ENCODE measurements around the gene SLC18A3. TPM values are rescaled to one million over a fixed set of nuclear protein-coding genes. Genes with fewer than 3 reads are reported as not detected.

SLC18A3 gene
- total RNA-seq, 1 donor from 2014 or later: not detected

DNA sequence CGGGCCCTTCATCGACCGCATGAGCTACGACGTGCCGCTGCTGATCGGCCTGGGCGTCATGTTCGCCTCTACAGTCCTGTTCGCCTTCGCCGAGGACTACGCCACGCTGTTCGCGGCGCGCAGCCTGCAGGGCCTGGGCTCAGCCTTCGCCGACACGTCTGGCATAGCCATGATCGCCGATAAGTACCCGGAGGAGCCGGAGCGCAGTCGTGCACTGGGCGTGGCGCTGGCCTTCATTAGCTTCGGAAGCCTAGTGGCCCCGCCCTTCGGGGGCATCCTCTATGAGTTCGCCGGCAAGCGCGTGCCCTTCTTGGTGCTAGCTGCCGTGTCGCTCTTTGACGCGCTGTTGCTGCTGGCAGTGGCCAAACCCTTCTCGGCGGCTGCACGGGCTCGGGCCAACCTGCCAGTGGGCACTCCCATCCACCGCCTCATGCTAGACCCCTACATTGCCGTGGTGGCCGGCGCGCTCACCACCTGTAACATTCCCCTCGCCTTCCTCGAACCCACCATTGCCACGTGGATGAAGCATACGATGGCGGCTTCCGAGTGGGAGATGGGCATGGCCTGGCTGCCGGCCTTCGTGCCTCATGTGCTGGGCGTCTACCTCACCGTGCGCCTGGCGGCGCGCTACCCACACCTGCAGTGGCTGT, 1.2 kb downstream of the SLC18A3 start:
- peak; percentile 72 for DNase-seq (ENCODE audit: low spot score)

DNA sequence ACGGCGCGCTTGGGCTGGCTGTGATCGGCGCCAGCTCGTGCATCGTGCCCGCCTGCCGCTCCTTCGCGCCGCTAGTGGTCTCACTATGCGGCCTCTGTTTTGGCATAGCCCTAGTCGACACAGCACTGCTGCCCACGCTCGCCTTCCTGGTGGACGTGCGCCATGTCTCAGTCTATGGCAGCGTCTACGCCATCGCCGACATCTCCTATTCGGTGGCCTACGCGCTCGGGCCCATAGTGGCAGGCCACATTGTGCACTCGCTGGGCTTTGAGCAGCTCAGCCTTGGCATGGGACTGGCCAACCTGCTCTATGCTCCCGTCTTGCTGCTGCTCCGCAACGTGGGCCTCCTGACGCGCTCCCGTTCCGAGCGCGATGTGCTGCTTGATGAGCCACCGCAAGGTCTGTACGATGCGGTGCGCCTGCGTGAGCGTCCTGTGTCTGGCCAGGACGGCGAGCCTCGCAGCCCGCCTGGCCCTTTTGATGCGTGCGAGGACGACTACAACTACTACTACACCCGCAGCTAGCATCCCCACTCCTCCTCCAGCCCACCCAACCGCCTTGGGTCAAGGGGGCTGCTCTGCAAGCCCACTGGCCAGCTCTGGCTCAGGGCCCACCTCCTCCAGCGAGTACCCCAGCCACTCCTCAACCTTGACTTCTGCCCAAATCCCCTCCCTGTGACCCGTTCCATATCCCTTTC, 1.9 kb downstream of the SLC18A3 start:
- peak; percentile 78 for DNase-seq (ENCODE audit: low spot score)

DNA sequence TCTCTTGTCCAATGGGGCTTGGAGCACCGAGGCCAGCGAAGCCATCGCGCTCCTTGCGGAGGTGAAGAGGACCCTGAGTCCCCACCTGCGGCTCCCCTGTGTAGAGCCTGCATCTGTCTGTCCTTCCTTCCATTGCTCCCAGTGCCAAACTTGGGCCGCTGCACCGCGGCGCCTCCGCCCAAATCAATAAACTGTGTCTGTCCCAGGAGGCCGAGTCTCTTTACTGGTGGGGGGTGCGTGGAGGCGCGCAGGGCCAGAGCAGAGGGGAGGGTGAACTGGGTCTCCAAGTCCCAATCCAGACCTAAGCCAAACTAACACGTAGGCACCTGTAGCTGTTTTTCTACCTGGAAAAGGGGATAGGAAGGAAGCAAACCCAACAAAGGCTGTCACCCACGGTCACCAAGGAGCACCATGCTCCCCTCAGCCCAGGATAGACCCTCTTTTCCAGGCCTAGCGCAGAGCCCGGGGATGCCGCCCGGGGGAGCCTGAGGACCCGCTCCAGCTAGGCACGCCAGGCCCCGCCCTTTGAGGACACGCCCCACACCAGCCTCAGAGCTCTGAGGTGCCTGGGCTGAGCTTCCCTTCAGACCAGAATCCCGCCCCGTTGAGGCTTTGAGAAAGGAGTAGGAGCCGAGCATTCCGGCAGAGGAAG, 2.5 kb downstream of the SLC18A3 start:
- DNase-seq (ENCODE audit: low spot score): no peak

GRCh38 chr10:49613165-49613881, 3.2 kb downstream of the SLC18A3 start:
- DNase-seq (ENCODE audit: low spot score): peak; percentile 80

DNA sequence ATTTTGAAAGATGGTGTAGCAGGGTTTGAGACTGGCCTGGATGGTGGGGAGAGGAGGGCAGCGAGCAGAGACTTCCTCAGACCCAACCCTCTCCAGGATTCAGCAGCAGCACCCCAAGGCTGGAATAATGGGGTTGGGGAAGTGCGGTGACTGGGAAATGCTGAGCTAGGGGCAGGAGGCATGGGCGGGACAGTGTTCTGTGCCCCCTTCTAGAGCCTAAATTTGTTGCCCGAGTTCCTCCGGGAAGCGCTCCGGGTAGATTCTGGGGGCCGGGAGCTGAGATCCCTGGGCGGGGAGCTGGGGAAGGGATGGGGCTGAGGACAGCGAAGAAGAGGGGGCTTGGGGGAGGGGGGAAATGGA, 3.8 kb downstream of the SLC18A3 start, which contains the start of gene CHAT:
CHAT (plus strand) TSS at position 156 of the 360 bp plus-strand sequence; CDS start at position 309, 153 bp downstream.
- DNase-seq (ENCODE audit: low spot score): peak; percentile 60

GRCh38 chr10:49614242-49615198, 4.4 kb downstream of the SLC18A3 start:
- DNase-seq (ENCODE audit: low spot score): peak; percentile 43

DNA sequence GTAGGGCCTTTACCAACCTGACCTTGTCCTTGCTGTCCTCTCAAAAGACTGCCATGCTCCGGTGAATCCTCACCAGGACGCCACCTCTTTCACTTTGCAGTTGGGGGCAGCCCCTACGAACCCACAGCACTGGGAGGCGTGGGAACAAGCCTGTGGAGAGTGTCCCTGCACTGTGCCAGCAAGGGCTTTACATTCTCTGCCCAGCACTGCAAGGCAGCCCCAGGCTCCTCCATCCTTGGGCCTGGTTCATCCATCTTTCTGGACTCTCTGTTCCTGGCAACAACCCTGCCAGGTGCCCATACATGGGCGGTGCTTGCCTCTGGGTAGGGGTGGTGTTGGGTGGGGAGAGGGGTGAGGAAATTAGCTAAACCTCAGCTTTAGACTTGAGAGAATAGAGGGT, 5.1 kb downstream of the SLC18A3 start:
- peak; percentile 43 for DNase-seq (ENCODE audit: low spot score)

- DNase-seq (ENCODE audit: low spot score): peak; percentile 51
Measured at GRCh38 chr10:49615721-49616120, 5.6 kb downstream of the SLC18A3 start.

GRCh38 chr10:49616421-49617101, 6.5 kb downstream of the SLC18A3 start:
- peak; percentile 62 for DNase-seq (ENCODE audit: low spot score)

DNA sequence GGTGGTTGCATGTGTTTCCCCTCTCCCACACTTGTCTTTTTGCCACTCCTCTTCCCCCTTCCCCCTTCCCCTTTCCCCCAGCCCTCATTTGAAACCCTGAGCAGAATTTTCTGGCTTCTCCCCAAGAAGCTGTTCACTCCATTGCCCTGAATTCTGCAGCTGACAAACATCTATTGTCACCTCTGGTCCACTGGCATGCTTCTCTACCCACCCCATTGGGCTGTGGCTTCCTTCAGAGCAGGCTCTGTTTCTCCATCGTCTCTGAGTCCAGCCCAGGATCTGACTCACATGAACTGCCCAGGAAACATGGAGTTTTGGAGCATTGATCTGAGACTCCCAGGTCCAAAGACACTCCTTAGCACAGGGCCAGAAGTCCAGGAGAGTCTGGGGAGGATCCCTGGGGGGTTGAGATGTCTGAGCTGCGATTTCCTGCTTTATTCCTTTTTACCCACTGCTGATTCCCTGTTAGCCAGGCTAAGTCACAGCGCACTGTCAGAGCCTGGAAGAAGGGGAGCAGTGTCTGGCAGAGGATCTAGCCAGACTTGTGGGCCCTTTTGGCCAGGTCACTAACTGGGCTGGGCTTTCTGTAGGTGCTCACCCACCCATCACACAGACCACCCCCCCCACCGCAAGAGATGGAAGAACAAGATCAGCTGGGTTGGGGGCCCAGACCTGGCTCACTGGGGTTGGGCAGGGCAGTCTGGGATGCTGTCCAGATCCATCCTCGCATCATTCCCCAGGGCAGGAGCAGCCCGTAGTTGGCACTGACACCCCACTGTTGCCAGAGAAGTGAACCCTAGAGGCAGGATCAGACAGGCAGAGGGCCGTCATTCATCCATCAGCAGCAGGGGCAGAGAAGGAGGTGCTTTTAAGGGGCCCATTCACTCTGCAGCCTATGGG, 7.3 kb downstream of the SLC18A3 start:
- peak; percentile 39 for DNase-seq (ENCODE audit: low spot score)

DNA sequence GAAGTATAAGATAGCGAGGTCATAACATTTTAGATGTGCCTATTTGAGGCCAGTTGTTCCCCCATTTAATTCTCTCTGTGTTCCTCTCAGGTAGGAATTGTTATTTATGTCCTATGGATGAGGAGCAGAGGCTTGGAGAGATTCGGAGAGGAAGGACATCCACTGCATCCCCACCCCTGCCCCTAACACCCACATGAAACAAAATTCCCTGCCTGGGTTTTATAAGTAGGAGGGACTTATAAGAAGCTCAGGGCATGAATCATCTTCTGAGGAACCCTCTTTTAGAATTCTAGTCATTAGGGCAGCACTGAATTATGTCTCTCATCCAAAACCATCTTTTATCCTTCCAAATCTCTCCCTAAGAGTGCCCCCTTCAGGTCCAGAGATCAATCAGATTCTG, 8.7 kb downstream of the SLC18A3 start:
- no peak for DNase-seq (ENCODE audit: low spot score)

DNA sequence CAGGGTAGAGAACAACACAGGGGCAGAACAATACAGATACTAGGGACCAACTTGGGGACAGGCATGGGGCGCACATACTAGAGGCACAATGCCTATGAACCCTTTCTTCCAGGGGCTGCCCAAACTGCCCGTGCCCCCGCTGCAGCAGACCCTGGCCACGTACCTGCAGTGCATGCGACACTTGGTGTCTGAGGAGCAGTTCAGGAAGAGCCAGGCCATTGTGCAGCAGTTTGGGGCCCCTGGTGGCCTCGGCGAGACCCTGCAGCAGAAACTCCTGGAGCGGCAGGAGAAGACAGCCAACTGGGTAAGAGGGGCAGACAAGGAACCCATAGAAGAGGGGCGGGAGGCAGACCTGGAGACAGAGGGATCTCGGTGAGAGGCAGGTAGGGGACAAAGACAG, 9.5 kb downstream of the SLC18A3 start:
- peak; percentile 74 for DNase-seq (ENCODE audit: low spot score)

DNA sequence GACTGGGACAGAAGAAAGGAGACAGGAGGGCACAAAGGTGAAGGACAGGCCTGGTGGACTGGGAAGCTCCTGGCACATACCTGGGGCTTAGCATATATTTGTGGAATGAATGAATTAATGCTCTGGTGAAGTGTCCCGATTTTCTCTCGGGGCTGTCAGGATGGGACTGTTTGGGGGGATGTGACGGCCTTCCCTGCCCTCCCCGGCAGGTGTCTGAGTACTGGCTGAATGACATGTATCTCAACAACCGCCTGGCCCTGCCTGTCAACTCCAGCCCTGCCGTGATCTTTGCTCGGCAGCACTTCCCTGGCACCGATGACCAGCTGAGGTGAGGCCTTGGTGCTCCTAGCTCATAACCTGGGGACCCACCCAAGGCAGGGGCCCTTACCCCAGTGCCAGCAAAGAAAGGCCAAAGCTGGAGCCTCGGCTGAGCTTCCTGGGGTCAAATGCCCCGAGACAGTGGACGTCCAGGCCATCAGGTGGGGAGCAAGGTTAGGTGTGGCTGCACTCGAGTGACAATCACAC, 10.2 kb downstream of the SLC18A3 start:
- DNase-seq (ENCODE audit: low spot score): peak; percentile 86

DNA sequence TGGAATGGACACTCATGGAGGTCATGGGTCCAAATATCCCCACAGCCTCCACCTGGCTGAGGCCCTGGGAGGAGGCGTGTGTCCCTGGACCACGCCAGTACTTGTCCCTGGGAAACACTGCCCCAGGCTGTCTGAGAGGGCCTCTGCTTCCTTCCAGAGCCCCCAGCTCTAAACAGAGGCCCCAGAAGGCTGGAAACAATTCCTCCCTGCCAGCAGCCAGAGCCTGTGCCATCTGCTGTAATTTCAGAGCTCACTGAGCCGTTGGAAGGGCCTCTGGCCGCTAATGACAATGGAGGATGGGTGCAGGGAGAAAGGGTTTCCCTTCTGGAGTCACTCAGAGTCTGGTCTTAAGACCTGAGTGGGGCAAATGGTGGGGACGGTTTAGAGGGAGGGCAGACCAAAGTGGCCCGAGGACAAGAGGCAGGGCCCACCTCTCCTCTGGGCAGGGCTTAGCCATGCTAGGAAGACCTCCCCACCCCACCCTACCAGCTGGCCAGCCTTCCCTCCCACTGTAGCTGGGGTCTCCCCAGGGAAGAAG, 10.8 kb downstream of the SLC18A3 start:
- DNase-seq (ENCODE audit: low spot score): peak; percentile 76

DNA sequence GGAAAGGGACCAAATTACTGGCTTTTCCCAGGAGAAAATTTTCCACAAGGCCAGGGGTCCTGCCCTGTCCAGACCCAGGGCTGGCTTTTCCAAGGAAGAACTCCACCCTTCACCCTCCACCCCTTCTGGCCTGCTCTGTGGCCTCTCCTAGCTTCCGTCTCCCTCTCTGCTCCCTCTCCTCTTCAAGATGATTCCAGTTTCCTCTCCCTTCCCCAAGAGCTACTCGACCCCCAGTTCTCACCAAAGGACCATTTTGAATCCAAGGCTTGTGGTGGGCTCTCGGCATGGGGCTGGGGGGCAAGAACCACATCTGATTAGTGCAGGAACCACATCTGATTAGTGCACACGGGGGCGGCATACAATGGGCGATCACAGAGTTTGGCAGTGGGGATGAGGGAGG, 11.5 kb downstream of the SLC18A3 start:
- peak; percentile 53 for DNase-seq (ENCODE audit: low spot score)

- DNase-seq (ENCODE audit: low spot score): peak; percentile 78
Measured at GRCh38 chr10:49622426-49623425, 12.6 kb downstream of the SLC18A3 start.

DNA sequence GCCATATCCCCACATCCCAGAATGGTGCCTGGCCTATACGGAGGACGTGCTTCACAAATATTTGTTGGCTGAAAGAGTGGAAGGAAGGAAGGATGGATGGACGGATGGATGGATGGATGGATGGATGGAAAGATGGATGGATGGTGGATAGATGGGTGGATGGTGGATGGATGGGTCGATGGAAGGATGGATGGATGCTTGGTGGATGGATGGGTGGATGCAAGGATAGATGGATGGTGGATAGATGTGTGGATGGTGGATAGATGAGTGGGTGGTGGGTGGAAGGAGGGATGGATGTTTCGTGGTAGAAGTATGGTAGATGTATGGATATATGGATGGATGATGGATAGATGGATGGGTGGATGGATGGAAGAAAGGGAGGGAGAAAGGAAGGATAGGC, 14.5 kb downstream of the SLC18A3 start:
- no peak for DNase-seq (ENCODE audit: low spot score)
